Measurements from ENCODE around the gene DNAI2.

- TF ChIP-seq CTCF (IDR thresholded peaks at IDR 0.05; ENCODE audit: poor library complexity, severe bottlenecking) = no peak
- TF ChIP-seq EZH2 (IDR thresholded peaks at IDR 0.05; ENCODE audit: borderline replicate concordance, insufficient read depth, low read length, poor library complexity, severe bottlenecking) = no peak
- TF ChIP-seq SMC3 (conservative IDR thresholded peaks at IDR 0.05; ENCODE audit: poor library complexity) = no peak
- no peak for TF ChIP-seq REST (IDR thresholded peaks at IDR 0.05; ENCODE audit: borderline replicate concordance)
- TF ChIP-seq POLR2AphosphoS5 (IDR thresholded peaks at IDR 0.05) = no peak
- no peak for TF ChIP-seq RAD21 (conservative IDR thresholded peaks at IDR 0.05)
- TF ChIP-seq EP300 (conservative IDR thresholded peaks at IDR 0.05; ENCODE audit: poor library complexity, severe bottlenecking) = no peak
- TF ChIP-seq TAF1 (IDR thresholded peaks at IDR 0.05; ENCODE audit: low read depth) = no peak
- TF ChIP-seq MXI1 (conservative IDR thresholded peaks at IDR 0.05; ENCODE audit: poor library complexity, severe bottlenecking) = no peak
Observed at GRCh38 chr17:74318391-74318790, 44.4 kb downstream of the DNAI2 start.

Measured in neural cell (in vitro differentiated cells).